AG08396 (cell line): Measurements from ENCODE around the gene GDAP1L1.
"Not testable (repeated sequence)": the region's sequence is repeated elsewhere in the genome, so short reads cannot be mapped to it uniquely, and the experiment has no call there.

Experiments
- DNase-seq: peaks from one replicate; pipeline ENCODE4 v3.0.0; 2012; ENCODE audit warnings: low spot score, mixed read lengths

The GDAP1L1 gene

DNA sequence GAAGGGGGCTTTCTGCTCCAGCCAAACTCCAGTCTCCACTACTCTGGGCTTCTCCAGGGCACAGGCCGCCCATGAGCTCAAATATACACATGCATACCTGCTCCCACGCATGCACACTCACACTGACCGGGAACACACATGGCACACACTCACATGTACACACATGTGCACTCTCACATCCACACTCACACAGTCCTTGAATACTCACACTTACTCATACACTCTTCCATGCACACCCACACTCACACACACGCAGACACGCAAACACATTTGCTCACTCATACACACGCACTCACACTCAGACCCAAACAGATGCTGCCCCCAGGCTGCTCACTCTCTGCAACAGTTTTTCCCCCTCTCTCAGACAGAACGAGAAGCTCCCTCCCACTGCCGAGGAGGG, 7.0 kb downstream of the GDAP1L1 start:
- DNase-seq: no peak

DNA sequence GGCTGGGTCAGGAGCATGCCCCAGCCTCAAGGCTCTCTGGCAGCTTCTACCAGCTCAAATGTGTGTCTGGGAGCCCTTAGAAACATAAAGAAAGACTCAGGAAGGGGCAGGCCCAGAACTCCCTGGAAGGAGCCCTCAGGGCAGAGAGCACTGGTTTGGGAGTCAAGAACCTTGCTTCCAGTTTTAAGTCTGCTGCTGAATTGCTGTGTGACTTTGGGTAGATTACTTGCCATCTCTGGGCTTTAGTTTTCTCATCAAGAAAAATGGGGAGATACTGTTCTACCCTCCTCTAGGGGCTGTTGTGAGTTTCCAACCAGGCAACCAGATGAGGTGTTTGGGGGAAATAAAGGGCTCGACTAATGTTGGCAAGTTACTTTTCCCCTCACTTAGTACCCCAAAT, 8.8 kb downstream of the GDAP1L1 start:
- no peak for DNase-seq

DNA sequence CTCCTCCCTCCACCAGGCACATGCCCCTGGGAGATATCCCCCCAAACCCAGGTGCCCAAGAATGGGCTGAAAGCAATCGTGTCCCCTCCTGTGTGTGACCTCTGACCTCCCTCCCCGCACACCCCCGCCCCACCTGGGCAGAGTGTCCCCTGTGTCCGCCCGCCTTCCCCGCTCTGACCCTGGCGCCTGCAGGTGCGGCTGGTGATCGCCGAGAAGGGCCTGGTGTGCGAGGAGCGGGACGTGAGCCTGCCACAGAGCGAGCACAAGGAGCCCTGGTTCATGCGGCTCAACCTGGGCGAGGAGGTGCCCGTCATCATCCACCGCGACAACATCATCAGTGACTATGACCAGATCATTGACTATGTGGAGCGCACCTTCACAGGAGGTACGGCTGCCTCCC, 9.9 kb downstream of the GDAP1L1 start:
- no peak for DNase-seq

DNA sequence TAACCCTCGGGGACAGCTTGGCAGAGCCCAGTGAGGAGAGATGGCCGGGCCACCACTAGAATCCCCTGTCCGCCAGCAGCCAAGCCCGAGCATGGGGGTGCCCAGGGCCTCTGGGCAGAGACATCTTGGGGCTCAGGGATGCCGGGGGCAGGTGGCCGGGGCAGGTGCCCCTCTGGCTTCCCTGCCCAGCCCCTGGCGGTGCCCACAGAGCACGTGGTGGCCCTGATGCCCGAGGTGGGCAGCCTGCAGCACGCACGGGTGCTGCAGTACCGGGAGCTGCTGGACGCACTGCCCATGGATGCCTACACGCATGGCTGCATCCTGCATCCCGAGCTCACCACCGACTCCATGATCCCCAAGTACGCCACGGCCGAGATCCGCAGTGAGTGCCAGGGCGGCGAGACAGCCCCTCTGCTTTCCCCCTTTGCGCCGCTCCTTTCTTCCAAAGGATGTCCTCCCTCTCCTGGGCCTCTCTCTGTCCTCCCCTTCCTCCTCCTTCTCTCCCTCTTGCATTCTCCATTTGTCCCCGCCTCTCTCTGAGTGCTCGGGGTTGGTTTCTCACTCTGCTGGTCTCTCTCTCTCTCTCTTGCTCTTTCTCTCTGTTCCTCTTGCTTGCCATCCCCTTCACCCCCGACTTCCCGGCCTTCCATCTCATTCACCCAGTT, 11.2 kb downstream of the GDAP1L1 start:
- DNase-seq: no peak

DNA sequence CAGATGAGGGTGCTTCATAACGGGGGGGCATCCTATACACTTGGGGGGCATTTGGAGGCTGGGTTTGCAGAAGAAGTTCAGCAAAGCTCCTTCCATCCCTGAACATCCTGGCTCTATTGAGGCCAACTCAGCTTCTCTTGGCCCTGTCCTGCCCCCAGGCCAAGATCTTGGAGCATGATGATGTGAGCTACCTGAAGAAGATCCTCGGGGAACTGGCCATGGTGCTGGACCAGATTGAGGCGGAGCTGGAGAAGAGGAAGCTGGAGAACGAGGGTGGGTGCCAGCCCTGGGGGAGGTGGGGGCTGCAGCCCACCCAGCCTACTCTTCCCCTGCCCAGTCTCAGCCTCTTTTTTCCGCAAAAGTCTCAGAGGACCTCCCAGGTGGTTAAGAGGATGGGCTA, 17.2 kb downstream of the GDAP1L1 start:
- no peak for DNase-seq

DNA sequence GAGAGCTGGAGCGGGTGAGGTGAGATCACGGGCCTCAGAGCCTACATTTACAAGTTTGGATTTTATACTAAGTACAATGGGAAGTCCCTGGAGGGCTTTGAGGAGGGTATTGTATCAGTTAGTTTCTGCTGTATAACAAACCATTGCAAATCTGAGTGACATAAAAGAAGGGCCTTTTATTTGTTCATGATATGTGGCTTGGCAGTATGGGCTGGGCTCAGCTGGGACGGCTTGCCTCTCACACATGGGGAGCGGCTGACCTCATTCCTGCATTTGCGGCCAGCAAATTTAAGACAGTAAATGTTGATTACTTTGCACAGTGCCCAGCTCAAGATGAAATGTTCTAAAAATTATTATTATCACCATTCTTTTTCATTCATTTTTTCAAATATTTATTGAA, 21.7 kb downstream of the GDAP1L1 start:
- no peak for DNase-seq

DNA sequence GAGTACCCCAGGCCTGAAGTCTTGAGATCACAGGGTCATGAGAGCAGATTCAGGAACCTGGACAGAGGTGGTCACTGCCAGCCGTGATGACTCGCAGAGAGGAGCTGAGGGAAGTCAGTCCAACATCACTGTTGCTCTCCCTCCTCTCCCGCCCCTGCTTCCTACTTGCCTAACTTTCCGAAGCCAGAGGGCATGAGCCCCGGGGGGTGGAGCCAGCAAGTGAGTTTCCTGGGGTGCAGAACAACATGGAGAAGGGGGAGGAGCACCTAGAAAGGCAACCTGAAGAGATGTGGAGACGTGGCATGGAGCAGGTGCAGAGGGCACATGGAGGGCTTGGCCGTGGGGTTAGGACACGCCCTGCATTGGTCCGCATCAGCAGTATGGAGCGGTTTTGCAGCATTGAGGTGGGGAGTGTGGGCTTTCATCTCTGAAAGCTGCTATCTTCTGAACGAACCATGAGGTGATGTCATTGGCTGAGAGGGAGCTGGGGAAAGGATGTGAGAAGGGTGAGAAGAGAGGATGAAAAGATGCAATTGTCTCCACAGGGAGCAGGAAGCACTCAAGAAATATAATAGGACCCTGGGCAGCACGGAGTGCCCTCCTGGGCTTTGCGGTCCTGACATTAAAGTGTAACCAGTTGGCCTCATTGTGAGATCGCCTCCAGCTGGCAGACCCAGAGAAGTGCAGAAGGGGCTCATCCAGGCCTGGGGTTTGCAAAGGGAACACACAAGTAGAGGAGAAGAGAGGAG, 25.0 kb downstream of the GDAP1L1 start:
- no peak for DNase-seq

DNA sequence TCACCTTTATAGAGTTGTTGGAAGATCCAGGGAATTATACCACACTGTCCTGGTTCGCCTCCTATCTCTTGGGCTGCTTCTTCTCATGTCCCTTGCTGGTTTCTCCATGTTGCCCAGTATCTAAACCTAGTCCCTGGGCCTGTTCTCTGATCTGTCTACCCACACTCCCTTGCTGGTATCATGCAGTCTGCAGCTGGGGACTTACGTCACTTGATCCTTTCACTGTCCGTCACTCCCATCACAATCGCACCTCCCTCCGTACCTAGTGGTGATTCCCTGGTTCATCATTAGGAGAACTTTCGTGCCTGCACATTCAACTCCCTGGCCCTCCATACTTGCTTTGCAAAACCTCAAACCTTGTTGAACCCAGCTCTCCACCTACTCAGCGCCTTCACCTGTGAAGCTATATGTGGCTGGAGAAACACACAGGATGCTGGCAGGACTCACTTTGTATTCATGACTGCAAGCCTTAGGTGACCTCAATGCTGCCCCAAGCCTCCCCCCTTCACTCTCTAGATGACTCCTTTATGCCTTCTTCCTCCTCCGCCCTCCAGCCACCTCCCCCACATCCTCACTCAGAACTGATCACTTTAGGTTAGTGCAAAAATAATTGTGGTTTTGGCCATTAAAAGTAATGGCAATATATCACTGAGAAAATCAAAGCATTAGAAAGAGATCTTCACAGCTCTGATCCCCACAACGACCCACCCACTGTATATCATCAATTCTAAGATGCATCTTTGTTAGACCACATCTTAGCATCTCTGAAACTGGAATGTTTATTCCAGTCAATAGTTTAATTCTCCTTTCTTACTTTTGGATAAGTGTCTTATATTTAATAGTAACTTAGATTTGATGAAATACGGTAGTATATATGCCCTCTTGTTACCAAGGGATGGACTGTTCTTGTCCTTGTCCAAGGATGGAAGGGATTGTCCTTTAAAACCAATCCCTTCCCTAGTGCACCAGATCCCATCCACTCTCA, 26.4 kb downstream of the GDAP1L1 start:
- no peak for DNase-seq

DNA sequence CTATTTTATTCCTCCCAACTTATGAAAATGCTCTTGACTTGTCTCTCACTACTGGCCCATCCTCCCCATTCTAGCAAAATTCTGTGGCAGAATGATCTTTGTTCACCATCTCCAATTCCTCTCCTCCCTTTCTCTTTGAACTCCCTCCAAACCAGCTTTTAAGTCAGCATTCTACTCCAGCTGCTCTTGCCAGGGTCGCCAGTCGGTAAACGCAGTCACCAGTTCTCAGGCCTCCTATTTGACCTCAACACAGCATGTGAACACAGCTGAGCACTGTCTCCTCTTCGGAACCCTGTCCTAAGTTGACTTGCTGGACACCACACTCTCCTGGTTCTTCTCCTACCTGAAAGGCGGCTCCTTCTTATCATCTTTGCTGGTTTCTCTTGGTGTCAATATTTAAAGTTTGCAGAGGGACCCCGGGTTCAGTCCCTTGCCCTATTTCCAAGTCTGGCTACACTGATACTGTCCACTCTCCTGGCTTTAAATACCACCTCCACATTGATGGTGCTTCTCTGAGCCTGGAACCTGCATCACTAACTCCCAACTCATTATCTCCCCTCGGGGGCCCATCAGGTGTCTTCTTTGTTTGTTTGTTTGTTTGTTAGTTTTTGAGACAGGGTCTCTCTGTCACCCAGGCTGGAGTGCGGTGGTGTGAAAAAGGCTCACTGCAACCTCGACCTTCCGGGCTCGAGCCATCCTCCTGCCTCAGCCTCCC, 27.4 kb downstream of the GDAP1L1 start:
- no peak for DNase-seq

DNA sequence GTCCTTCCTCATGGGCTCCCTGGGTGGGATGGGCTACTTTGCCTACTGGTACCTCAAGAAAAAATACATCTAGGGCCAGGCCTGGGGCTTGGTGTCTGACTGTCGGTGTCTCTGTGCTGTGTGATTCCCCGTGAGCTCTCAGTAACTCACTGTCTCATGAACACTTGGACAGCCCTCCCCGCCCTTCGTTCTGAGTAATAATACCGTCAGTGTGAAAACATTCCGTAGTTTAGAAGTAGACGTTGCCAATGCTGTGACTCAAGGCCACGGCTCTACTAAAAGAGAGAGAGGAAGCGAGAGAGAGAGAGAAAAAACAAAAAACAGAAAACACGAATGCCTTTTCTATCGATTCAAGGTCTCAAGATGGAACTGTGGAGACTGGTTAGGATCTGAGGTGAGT, 32.1 kb downstream of the GDAP1L1 start:
- no peak for DNase-seq

DNA sequence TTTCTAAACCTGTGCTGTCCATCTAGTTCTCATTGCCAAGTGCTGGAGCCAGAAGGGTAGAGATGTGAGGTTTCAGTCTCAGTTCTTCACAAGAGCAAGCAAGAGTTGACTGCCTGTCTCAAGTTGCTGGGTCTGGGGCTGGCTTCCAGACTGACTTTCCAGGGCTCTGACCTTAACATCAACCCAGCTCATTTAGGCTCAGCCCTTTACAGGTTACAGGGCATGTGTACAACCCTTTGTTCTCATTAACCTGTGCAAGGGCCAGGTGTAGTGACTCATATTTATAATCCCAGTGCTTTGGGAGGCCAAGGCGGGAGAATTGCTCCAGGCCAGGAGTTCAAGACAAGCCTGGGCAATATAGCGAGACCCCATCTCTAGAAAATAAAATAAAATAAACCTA, 33.3 kb downstream of the GDAP1L1 start:
- no peak for DNase-seq

DNA sequence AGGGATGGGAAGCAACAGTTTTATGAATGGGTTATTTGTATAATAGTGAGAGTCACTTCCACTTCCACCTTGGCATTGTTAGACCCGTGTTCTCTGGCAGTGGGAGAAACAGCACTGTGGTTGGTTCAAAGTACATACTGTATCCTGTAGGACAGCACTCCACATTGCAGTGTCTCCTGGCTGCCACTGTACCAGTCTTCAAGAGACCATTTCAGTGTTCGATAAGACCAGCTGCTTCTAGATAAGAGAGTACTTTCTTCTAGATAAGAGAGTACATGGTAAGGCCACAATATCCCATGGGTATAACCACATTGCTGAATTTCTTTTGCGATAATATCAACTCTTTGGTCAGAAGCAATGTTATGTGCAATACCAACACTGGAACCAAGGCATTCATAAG, 35.1 kb downstream of the GDAP1L1 start:
- no peak for DNase-seq

DNA sequence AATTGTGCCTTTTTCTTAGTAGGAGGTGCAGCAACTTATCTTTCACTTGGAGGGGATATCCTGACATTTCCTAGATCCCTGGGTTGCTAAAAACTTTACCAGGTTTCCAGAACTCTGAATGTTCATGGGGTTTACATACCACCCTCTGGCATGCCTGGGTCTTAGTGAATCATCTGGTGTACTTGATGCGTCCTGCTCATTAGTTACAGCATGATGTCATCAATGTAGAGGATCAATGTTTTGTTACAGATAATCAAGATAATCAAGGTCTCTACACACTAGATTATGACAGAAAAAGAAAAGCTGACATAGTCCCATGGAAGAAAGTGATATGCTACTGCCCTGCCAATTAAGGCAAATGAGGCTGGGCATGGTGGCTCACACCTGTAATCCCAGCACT, 36.9 kb downstream of the GDAP1L1 start:
- DNase-seq: no peak

DNA sequence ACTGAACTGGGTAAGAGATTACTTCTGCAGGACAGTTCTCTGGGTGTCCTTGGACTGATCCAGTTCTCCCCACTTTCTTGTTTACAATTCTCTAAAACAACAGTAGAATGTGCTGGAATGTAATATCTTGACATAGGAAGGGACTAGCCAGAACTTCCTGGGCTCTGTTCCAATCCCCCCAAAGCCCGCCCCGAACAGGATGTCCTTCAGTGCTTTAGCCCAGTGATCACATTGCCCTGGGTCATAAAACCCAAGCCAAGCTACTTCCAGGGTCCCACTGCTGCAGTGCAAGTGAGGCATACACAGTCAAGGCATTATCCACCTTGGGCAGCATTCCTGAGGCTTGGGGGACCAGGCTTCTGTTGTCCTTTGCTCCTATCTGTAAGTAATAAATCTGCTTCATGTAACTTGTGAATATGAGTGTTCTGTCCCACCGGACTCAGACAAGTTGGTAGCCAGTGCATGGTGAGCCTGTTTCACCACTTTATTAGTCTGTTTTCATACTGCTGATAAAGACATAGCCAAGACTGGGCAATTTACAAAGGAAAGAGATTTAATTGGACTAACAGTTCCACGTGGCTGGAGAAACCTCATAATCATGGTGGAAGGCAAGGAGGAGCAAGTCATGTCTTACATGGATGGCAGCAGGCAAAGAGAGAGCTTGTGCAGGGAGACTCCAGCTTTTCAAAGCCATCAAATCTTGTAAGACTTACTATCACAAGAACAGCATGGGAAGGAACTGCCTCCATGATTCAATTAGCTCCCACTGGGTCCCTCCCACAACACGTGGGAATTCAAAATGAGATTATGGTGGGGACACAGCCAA, 40.4 kb downstream of the GDAP1L1 start:
- no peak for DNase-seq

DNA sequence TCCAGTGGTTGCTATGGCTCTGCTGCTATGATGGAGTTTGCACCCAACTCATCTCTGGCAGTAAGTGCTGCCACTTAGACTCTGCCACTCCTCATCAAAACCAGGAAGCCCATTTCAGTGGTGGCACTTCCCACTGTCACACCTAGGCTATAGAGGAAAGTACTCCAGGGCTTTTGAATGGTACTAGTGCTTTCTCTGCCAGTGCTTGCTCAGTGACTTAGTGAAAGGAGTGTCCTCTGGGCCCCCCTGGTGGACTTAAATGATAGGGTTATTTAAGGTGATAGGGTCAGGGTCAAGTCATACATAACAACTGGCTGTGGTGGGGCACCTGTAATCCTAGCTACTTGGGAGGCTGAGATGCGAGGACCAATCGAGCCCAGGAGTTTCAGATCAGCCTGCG, 41.1 kb downstream of the GDAP1L1 start:
- no peak for DNase-seq

DNA sequence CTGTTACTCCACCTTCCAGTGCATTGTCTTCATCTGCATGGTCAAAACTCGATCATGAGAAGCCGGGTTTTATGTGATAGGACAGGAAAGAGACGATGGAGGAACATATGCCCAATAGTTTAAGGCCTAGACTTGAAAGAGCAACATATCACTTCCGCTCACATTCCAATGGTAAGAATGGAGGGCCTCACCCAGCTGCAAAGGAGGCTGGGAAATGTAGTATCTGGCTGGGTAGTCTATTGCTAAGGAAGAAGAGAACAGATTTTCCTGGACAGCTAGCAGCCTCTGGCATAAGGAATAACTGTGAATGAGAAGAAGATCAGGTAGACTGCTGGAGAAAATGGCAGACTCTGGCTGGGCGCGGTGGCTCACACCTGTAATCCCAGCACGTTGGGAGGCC, 44.6 kb downstream of the GDAP1L1 start:
- no peak for DNase-seq

DNA sequence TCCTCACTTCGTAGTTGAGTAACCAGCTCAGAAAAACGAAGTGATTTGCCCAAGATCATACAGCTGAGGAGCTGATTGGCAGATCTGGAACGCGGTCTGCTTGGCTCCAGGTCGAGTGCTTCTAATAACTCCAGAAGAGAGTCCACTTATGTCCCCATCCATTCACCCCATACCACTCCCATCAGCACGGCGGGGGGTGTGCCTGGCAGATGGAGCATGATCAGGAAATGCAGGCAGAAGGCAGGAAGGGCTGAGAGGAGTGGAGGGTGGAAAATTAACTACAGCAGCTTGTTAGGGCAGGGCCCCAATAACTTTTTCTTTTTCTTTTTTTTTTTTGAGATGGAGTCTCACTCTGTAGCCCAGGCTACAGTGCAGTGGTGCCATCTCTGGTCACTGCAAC, 48.9 kb downstream of the GDAP1L1 start:
- no peak for DNase-seq

DNA sequence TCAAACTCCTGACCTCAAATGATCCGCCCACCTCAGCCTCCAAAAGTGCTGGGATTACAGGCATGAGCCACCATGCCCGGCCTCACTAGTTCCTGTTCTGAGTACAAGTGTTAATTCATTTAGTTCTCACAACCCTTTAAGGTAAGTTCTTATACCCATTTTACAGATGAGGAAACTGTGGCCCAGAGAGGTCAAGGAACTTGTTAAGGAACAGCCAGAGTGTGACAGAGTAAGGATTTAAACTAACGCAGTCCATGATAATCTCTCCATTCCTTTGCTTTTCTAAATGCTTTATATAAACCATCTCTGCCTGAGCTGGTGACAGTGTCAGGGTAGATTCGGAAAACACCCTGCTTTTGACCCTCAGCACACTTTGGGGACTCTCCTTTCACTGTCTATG, 50.6 kb downstream of the GDAP1L1 start:
- DNase-seq: no peak

DNA sequence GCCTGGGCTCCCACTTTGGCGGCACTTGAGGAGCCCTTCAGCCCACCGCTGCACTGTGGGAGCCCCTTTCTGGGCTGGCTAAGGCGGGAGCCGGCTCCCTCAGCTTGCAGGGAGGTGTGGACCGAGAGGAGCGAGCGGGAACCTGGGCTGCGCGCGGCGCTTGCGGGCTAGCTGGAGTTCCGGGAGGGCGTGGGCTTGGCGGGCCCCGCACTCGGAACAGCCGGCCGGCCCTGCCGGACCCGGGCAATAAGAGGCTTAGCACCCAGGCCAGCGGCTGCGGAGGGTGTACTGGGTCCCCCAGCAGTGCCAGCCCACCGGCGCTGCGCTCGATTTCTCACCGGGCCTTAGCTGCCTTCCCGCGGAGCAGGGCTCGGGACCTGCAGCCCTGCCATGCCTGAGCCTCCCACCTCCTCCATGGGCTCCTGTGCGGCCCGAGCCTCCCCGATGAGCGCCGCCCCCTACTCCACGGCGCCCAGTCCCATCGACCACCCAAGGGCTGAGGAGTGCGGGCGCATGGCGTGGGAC, 52.0 kb downstream of the GDAP1L1 start:
- DNase-seq: not testable (repeated sequence)

DNA sequence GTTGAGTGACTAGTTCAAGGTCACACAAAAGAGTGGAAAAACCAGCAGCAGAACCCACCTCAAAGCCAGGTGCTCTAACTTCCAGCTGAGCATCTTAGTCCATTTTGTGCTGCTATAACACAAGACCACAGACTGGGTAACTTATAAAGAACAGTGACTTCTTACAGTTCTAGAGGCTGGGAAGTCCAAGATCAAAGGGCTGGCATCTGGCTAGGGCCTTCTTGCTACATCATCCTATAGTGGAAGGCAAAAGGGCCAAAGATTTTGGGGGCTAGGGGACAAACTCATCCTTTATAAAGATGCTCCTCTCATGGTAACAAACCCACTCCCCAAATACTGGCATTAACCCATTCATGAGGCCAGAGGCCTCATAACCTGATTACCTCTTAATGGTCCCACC, 54.2 kb downstream of the GDAP1L1 start:
- DNase-seq: no peak
